Neural progenitor cell (in vitro differentiated cells): ENCODE measurements around the gene TMEM240.
"Not testable (repeated sequence)": the region's sequence is repeated elsewhere in the genome, so short reads cannot be mapped to it uniquely, and the experiment has no call there.

ENCODE experiments used
- EZH2 ChIP-seq: fragments of 200-600 bp; sonication (generic); IDR thresholded peaks from 2 replicates; pipeline ENCODE4 v1.6.1; 2017; ENCODE audit warnings: antibody characterized with exemption, mild to moderate bottlenecking, moderate library complexity
- TF ChIP-seq, protein P1 (sequence below): fragments of 200-600 bp; sonication (generic); IDR thresholded peaks from 2 replicates; pipeline ENCODE4 v1.5.1; 2017; ENCODE audit warnings: antibody characterized with exemption, mild to moderate bottlenecking

DNA sequence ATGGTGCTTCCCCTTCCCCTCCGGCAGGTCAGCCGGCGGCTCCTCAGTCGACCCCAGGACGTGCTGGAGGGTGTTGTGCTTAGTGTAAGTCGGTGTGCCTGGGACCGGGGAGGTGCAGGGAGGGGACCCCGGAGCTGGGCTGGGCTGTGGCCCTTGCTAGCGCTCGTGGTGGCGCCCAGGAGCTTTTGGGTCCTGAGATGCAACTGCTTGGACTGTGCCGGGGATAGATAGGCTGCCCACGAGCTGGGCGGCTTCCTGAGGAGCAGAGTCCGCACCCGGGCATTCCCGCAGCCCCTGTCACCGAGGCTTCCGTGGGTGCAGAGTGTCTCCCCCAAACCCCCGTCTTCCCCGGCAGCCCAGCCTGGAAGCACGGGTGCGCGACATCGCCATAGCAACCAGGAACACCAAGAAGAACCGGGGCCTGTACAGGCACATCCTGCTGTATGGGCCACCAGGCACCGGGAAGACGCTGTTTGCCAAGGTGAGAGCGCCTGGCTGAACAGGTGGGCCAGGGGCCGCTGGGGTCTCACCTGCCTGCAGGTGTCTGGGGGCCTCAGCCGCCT lies 54.6 kb downstream of the TMEM240 start:
- TF ChIP-seq, protein P1, sequence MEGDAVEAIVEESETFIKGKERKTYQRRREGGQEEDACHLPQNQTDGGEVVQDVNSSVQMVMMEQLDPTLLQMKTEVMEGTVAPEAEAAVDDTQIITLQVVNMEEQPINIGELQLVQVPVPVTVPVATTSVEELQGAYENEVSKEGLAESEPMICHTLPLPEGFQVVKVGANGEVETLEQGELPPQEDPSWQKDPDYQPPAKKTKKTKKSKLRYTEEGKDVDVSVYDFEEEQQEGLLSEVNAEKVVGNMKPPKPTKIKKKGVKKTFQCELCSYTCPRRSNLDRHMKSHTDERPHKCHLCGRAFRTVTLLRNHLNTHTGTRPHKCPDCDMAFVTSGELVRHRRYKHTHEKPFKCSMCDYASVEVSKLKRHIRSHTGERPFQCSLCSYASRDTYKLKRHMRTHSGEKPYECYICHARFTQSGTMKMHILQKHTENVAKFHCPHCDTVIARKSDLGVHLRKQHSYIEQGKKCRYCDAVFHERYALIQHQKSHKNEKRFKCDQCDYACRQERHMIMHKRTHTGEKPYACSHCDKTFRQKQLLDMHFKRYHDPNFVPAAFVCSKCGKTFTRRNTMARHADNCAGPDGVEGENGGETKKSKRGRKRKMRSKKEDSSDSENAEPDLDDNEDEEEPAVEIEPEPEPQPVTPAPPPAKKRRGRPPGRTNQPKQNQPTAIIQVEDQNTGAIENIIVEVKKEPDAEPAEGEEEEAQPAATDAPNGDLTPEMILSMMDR = not testable (repeated sequence)
- not testable (repeated sequence) for TF ChIP-seq EZH2
